ENCODE measurements around the gene MAN1C1. TPM values are rescaled to one million over a fixed set of nuclear protein-coding genes. Genes with fewer than 3 reads are reported as not detected.

Gene MAN1C1
- total RNA-seq, 1 donor from 2014 or later = 0.20 TPM

GRCh38 chr1:25654109-25654660 is 37.6 kb downstream of the MAN1C1 start:
- no peak overlapping the region for H3K27ac Mint-ChIP-seq
- ChIA-PET POLR2A (no interaction called here), CTCF (interaction anchor here (0.7 kb wide), 1 partner anchor 36 kb away, joined by 3 read pairs; no protein-coding TSS in a partner anchor)
- H3K27me3 Mint-ChIP-seq = no peaks in the 10 kb centered on the region
- no peaks in the 10 kb centered on the region for H3K36me3 Mint-ChIP-seq (ENCODE audit: low read depth)
- no peak for TF ChIP-seq CTCF (IDR thresholded peaks at IDR 0.05)
- H3K4me3 Mint-ChIP-seq = no peak overlapping the region
- ATAC-seq (ENCODE audit: low read depth) (no peak), DNase-seq (no peak)
- no peaks in the 10 kb centered on the region for H3K9me3 Mint-ChIP-seq
- intact Hi-C loops (cut with micrococcal nuclease) = no loop called here
- peaks cover 11% of the 10 kb centered on the region for H3K4me1 Mint-ChIP-seq

- CTCF ChIA-PET = no interaction called here
Observed at GRCh38 chr1:25657121-25657882, 40.7 kb downstream of the MAN1C1 start.

GRCh38 chr1:25657883-25658760 is 41.5 kb downstream of the MAN1C1 start:
- DNase-seq = no peak
- Mint-ChIP-seq H3K27me3 (peaks cover 5% of the 10 kb centered on the region), H3K9me3 (no peaks in the 10 kb centered on the region), H3K36me3 (ENCODE audit: low read depth) (no peaks in the 10 kb centered on the region), H3K27ac (no peak overlapping the region), H3K4me1 (peaks cover 13% of the 10 kb centered on the region), H3K4me3 (no peak overlapping the region)
- POLR2A ChIA-PET = no interaction called here
- ATAC-seq (ENCODE audit: low read depth) = no peak
- intact Hi-C loops (cut with micrococcal nuclease) = no loop called here
- CTCF ChIA-PET = no interaction called here
- no peak for TF ChIP-seq CTCF (IDR thresholded peaks at IDR 0.05)

More at GRCh38 chr1:25657121-25657882, 40.7 kb downstream of the MAN1C1 start:
- H3K4me3 Mint-ChIP-seq = no peak overlapping the region
- POLR2A ChIA-PET = interaction anchor here (0.7 kb wide), 1 partner anchor 91 kb away, joined by 6 read pairs; no protein-coding TSS in a partner anchor
- intact Hi-C loops (cut with micrococcal nuclease) = no loop called here
- no peak for ATAC-seq (ENCODE audit: low read depth)
- TF ChIP-seq CTCF (IDR thresholded peaks at IDR 0.05) = no peak
- H3K27me3 Mint-ChIP-seq = peaks cover 3% of the 10 kb centered on the region
- no peak for DNase-seq
- H3K36me3 Mint-ChIP-seq (ENCODE audit: low read depth) = no peaks in the 10 kb centered on the region
- no peaks in the 10 kb centered on the region for H3K9me3 Mint-ChIP-seq
- H3K4me1 Mint-ChIP-seq = peaks cover 13% of the 10 kb centered on the region
- no peak overlapping the region for H3K27ac Mint-ChIP-seq

GRCh38 chr1:25658791-25659431 is 42.3 kb downstream of the MAN1C1 start:
- DNase-seq (no peak), ATAC-seq (ENCODE audit: low read depth) (peak; percentile 14)
- intact Hi-C loops (cut with micrococcal nuclease) = no loop called here
- Mint-ChIP-seq H3K27me3 (peaks cover 9% of the 10 kb centered on the region), H3K4me1 (peaks cover 13% of the 10 kb centered on the region), H3K4me3 (no peak overlapping the region), H3K27ac (no peak overlapping the region), H3K9me3 (no peaks in the 10 kb centered on the region), H3K36me3 (ENCODE audit: low read depth) (no peaks in the 10 kb centered on the region)
- POLR2A ChIA-PET = no interaction called here
- TF ChIP-seq CTCF (IDR thresholded peaks at IDR 0.05) = no peak
- CTCF ChIA-PET = no interaction called here
